CD4-positive, alpha-beta T cell treated with Interleukin-10 for 1 hour (primary cell): ENCODE results near the gene SFXN4.
"Not testable (repeated sequence)": the region's sequence is repeated elsewhere in the genome, so short reads cannot be mapped to it uniquely, and the experiment has no call there.

Experiments used
- DNase-seq: peaks from one replicate; pipeline ENCODE4 v3.0.0-alpha.2; 2020

Gene SFXN4

DNA sequence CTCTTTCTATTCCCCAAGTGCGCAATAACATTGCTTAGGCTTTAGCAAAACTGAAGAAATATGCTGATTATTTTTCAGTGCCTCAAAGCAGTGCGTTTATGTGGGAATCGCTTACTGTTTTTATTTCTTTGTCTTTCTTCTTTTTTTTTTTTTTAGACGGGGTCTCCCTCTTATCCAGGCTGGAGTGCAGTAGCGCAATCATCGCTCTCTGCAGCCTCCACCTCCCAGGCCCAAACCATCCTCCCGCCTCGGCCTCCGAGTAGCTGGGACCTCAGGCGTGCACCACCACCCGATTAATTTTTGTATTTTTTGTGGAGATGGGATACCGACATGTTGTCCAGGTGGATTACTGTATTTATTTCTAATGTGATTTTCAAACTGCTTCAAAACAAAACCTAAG lies 60.4 kb downstream of the SFXN4 start:
- no peak for DNase-seq

DNA sequence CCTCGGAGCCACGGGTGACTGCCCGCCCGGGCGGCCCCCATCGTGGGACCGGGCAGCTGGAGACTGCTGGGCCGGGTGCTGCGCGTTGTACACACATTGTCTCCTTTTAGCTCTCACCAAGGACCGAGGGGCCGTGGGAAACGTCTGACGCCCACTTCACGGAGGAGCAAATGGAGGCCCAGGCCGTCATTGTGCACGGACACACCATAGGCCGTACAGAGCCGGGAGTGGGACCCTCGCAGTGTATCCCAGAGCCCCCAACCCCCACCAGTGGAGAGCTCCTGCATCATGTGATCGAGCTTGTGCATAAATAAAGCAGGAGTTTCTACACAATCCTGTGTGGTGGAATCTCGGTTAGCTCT lies 60.9 kb downstream of the SFXN4 start:
- DNase-seq: no peak

GRCh38 chr10:119103903-119104653 lies 61.4 kb downstream of the SFXN4 start, which contains the start of gene DENND10:
Gene DENND10 (plus strand): TSS chr10:119104113. CDS start chr10:119104143, 30 bp downstream.
- peak; percentile 82 for DNase-seq

GRCh38 chr10:119103241-119103902 lies 62.1 kb downstream of the SFXN4 start:
- DNase-seq: no peak

- no peak for DNase-seq
These were observed 64.0 kb downstream of the SFXN4 start for GRCh38 chr10:119101366-119102098.

DNA sequence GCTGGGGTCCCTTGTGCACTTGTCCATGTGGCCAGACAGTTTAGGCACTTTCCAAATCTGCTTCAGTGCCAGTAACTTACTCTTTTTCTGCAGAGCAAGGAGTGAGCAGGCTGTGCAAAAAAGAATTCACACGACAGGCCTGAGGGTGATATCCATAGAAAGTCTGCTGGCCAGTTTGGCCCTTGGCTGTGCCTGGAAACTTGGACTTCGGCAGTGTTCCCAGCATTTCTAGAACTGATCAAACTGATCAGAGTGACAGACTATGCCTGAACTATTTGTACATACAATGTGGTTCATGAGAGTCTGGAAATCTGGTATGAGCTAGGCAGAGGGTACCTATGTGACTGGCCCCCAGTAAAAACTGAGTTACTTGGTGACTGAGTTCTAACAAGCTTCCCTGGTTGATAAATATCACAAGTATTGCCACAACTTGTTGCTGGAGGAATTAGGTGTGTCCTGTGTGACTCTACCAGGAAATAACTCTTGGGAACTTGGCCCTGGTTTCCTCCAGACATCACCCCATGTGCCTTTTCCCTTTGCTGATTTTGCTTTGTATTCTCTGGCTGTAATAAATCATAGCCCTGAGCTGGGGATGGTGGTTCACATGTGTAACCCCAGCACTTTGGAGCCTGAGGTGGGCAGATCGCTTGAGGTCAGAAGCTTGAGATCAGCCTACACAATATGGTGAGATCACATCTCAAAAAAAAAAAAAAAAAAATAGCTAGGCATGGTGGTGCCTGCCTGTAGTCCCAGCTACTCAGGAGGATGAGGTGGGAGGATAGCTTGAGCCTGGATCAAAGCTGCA lies 64.9 kb downstream of the SFXN4 start:
- no peak for DNase-seq

DNA sequence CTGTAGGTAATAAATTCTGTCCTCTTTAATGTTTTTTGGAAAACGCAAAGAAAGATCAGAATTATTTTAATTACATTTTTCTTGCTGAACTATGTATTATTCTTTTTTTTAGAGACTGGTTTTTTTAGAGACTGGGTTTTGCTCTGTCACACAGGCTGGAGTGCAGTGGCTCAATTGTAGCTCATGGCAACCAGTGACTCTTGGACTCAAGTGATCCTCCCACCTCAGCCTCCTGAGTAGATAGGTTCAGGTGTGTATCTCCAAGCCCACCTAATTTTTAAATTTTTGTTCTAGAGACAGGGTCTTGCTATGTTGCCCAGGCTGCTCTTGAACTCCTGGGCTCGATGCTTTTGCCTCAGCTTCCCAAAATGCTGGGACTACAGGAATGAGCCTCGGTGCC lies 66.9 kb downstream of the SFXN4 start:
- DNase-seq: no peak

- not testable (repeated sequence) for DNase-seq
These were observed 68.7 kb downstream of the SFXN4 start for GRCh38 chr10:119096641-119097415.

DNA sequence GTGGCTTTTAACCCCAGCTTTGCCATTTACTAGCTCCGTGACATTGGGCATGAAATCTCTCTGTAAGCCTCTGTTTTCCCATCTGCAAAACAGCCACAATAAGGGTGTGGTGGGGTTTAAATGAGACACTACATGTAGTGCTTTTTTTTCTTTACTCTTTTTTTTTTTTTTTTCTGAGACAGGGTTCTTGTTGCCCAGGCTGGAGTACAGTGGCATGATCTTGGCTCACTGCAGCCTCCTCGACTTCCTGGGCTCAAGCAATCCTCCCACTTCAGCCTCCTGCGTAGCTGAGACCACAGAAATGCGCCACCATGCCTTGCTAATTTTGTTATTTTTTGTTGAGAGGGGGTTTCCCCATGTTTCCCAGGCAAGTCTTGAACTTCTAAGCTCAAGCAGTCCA lies 69.9 kb downstream of the SFXN4 start:
- DNase-seq: peak; percentile 39

GRCh38 chr10:119090968-119091367 lies 74.5 kb downstream of the SFXN4 start:
- DNase-seq: peak; percentile 84
